HG03342 (cell line): Measurements from ENCODE around the gene PTPRG.

ENCODE experiments used
- ATAC-seq: cut with Tn5 transposase; IDR thresholded peaks from one replicate; pipeline ENCODE4 v1.9.1; 2021; ENCODE audit warnings: mild to moderate bottlenecking, moderate library complexity; ENCODE audit not compliant: unreplicated experiment

PTPRG gene

GRCh38 chr3:61938878-61939549, 377.6 kb downstream of the PTPRG start:
- no peak for ATAC-seq

- ATAC-seq: no peak
These were observed 378.9 kb downstream of the PTPRG start for GRCh38 chr3:61940236-61940635.

GRCh38 chr3:61943975-61944374, 382.6 kb downstream of the PTPRG start:
- no peak for ATAC-seq

- ATAC-seq: no peak
These were observed 383.4 kb downstream of the PTPRG start for GRCh38 chr3:61944726-61945125.

- no peak for ATAC-seq
These were observed 384.3 kb downstream of the PTPRG start for GRCh38 chr3:61945657-61946056.

GRCh38 chr3:61946570-61947324, 385.4 kb downstream of the PTPRG start:
- no peak for ATAC-seq

GRCh38 chr3:61947456-61947855, 386.1 kb downstream of the PTPRG start:
- ATAC-seq: no peak

GRCh38 chr3:61948699-61949305, 387.4 kb downstream of the PTPRG start:
- ATAC-seq: no peak

- ATAC-seq: no peak
These were observed 392.7 kb downstream of the PTPRG start for GRCh38 chr3:61954097-61954540.

GRCh38 chr3:61955483-61955882, 394.1 kb downstream of the PTPRG start:
- no peak for ATAC-seq

GRCh38 chr3:61956236-61956635, 394.9 kb downstream of the PTPRG start:
- no peak for ATAC-seq

GRCh38 chr3:61957259-61957658, 395.9 kb downstream of the PTPRG start:
- no peak for ATAC-seq

- no peak for ATAC-seq
These were observed 399.6 kb downstream of the PTPRG start for GRCh38 chr3:61960976-61961375.

- ATAC-seq: no peak
These were observed 400.5 kb downstream of the PTPRG start for GRCh38 chr3:61961900-61962299.

GRCh38 chr3:61964566-61964965, 403.2 kb downstream of the PTPRG start:
- no peak for ATAC-seq

GRCh38 chr3:61965770-61966131, 404.4 kb downstream of the PTPRG start:
- no peak for ATAC-seq

- no peak for ATAC-seq
These were observed 404.8 kb downstream of the PTPRG start for GRCh38 chr3:61966200-61966599.

- ATAC-seq: no peak
These were observed 405.6 kb downstream of the PTPRG start for GRCh38 chr3:61967019-61967418.

- ATAC-seq: no peak
These were observed 406.6 kb downstream of the PTPRG start for GRCh38 chr3:61967937-61968336.

- ATAC-seq: no peak
These were observed 413.3 kb downstream of the PTPRG start for GRCh38 chr3:61974662-61975061.

- ATAC-seq: no peak
These were observed 413.8 kb downstream of the PTPRG start for GRCh38 chr3:61975199-61975598.

GRCh38 chr3:61975936-61976335, 414.6 kb downstream of the PTPRG start:
- no peak for ATAC-seq
